ENCODE results near the gene KRTCAP3.

KRTCAP3 gene

DNA sequence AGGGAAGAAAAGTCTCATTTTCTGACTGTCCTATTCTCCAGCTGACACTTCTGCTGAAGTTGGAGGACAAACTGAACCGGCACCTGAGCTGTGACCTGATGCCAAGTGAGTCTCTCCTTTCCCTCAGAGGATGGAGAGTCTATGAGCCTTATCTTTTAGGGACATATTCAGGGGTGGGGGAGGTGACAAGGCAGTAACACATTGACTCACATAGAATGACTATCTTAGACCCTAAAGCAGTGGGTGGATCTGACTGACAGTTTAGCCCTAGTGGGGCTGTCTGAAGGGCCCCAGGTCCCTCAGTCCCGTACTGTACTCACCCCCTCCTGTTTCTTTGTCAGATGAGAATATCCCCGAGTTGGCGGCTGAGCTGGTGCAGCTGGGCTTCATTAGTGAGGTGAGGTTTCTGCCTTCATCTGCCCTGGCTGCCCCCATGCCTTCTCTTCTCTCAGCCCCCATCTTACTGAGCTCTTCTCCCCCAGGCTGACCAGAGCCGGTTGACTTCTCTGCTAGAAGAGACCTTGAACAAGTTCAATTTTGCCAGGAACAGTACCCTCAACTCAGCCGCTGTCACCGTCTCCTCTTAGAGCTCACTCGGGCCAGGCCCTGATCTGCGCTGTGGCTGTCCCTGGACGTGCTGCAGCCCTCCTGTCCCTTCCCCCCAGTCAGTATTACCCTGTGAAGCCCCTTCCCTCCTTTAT, 805 bp upstream of the KRTCAP3 start:
- no peak for DNase-seq

DNA sequence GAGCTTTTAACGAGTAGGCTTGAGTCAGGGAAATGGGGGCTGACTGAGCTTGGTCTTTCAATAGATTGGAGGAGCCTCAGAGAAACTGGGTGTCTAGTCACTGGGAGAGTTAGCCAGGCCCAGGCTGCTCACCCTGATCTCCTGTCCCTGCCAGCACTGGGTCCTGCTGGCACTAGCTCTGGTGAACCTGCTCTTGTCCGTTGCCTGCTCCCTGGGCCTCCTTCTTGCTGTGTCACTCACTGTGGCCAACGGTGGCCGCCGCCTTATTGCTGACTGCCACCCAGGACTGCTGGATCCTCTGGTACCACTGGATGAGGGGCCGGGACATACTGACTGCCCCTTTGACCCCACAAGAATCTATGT, 720 bp downstream of the KRTCAP3 start:
- DNase-seq: no peak

DNA sequence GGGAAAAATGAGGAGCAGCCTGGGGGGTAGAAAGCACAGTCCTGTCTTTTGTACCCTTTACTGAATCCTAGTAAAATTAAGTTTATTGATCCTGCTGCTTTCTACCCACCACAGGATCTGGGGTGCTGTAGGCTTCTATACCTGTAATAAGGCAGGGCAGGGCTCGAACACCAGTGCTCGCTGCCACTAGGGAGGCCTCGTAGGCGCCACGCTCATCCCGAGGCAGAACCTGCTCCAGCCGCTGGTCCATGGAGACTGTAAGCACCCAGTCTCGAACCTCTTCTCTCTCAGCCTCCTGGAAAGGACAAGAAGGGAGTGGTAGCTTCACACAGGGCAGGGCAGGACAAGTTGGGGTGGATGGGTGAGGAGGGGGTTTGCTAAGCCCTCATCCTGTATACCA, 3.0 kb downstream of the KRTCAP3 start:
- DNase-seq: no peak

DNA sequence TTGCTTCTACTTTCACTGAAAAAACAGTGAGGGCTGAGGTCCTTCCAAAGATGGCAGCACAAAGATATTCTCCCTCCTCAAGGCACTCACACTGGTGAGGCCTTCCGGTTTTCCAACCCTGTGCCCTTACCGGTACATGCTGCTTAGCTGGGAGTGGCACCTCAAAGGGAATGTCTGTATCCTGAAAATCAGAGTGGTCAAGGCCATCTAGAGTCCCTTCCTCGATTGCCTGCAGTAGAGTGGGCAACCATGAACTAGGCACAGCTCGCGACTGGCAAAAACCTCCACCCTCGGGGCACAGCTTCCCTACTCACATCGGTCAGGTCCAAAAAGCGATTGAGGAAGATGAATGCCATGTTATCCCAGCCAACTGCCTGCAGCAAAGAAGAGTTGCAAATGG, 3.4 kb downstream of the KRTCAP3 start:
- no peak for DNase-seq

DNA sequence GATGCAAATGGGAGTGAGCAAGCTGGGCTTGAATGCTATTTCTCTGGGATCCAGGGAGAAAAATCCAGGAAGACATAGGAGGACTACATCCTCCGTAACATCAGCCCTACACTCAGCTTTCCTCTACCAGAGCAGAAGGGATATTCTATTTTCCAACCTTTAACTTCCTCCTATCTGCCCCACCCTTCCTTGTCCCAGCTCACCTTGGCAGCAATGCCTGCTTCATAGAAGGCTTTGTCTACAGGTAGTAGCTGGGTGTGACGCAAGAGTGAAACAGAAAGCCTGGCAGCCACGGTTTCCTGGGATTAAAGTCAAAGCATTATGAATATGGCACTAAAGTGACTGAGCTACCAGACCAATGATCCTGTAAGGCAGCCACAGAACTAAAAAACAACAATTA, 3.9 kb downstream of the KRTCAP3 start:
- peak in 1 of 3 experiments; percentile 16 for DNase-seq

DNA sequence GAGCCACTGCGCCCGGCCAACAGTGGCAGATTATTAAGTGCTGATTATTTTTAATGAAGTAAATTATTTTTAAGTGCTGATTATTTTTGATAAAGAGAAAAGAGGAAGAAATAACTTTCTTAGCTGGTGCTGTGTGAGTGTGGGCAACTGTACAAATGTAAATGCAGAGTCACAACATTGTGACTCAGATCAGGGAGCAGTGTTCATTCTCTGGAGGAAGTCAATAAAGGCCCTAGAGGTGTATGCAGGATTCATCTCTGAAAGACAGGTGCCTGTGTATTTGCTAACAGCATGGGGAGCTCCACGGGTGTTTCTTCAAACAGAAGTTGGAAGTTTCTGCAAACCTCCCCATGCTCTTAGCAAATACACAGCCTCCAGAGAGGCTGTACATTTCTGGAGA, 6.2 kb downstream of the KRTCAP3 start:
- DNase-seq: peak in 2 of 3 experiments; percentile 28 to 72

DNA sequence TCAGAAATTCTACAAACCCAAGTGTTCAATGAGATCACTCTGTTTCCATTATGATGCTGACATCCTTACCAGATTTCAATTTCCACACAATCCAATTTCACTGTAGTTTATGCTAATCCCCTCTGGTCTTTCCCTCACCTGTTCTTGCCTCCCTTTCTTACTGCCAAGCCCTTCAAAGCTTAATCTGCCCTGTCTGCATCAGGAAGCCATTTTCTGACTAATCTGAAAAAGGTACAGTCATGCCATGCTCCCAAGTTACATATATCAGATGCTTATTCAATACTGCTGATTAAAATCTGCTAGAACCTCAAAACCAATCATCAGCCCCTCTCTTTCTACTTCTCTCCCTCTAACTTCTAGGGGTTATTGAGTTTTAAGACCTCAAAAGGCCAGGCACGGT, 8.9 kb downstream of the KRTCAP3 start:
- no peak for DNase-seq

DNA sequence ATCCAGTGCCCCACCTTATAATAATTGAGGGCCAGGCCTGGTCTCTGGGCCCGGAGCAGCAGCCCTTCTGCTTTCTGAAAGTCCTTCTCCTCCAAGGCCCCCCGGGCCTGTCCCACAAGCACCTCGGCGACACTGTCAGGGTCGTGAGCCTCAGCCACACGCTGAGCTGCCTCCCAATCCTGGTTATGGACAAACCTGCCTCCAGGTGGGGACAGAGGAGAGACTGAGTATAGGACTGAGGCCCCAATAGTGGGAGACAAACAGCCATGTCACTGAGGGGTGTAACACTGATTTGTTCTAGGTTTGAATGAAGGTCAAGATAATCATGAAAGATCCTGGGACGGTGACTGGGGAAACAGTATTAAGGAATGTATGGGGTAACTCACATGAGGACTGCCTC, 11.8 kb downstream of the KRTCAP3 start:
- DNase-seq: no peak

DNA sequence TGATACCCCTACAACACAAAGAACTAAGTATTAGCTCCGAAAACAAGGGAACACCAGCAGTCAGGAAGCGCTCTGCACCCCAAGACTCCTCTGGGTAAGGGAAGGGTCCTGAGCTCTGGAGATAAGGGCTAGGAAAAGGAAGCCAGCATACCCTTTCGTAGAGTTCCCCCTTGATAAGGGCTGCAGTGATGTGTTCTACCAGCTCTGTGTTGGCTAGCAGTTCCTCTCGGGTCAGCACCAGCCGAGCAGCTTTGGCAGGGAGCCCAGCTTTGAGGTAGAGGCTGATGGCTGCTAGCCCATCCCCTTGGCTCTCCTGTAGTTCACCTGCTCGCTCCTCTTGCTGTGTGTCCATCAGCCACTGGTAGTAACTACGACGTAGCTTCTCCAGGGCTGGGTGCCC, 18.9 kb downstream of the KRTCAP3 start:
- no peak for DNase-seq

DNA sequence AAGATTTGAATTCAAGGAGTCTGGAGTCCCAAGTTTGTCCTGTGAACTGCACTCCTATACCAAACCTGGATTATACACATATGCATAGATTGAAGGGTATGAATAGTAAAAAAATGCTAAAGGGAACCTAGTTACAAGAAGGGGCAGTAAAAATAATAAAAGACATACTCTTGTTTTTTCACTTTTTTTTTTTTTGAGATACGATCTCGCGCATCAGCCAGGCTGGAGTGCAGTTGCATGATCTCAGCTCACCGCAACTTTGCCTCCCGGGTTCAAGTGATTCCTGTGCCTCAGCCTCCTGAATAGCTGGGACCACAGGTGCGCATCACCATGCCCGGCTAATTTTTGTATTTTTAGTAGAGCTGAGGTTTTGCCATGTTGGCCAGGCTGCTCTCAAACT, 22.3 kb downstream of the KRTCAP3 start:
- no peak for DNase-seq

DNA sequence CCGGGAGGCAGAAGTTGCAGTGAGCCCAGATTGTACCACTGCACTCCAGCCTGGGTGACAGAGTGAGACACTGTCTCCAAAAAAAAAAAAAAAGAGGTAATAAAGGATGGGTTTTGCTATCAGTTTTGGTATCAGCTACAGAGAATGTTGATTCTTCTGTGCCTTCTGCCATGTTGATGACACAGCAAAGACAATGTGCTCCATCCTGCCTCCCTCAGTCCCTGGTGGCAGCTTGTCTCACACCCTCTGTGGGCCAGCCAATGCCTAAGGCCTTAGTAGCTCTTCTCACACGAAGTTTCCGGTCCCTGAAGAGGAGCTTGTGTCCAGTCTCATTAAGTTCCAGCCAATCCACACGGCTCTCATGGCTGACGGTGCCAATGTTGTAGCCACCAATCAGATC, 29.8 kb downstream of the KRTCAP3 start:
- DNase-seq: no peak

DNA sequence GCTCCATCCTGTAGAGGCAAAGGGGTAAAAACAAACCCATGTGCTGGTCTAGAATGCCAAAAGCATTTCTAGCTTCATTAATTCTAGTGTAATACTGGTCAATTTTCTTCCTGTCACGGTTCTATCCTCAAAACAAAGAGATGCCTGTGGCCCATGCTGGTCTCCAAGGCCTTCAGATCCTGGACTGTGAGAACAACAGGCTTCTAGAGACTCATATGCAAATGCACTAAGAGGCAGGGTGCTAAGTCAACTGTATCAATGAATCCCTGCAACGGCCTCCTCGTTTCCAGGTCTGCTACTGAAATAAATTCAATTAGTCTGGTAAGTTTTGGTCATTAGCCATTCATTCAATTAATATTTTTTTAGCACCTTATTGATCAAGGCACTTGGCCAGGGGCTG, 43.3 kb downstream of the KRTCAP3 start:
- DNase-seq: no peak

DNA sequence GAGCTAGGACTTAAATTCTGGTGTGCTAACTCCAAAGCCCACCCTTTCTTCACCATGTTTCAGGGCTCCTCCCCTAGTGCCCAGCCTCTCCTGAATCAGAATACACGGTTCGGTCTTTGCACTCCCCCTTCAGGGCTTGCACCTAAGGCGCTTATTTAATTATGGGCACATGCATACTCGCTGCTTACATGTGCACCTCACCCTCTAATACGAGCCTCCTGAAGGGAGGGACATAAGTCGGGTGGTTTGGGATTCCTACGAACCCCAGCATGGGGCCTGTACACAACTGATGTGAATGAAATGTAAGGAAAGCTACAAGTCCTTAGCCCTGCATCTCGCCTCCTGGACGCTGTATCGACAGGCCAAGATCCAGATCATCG, 46.9 kb downstream of the KRTCAP3 start:
- peak in 2 of 3 experiments; percentile 77 to 82 for DNase-seq

DNA sequence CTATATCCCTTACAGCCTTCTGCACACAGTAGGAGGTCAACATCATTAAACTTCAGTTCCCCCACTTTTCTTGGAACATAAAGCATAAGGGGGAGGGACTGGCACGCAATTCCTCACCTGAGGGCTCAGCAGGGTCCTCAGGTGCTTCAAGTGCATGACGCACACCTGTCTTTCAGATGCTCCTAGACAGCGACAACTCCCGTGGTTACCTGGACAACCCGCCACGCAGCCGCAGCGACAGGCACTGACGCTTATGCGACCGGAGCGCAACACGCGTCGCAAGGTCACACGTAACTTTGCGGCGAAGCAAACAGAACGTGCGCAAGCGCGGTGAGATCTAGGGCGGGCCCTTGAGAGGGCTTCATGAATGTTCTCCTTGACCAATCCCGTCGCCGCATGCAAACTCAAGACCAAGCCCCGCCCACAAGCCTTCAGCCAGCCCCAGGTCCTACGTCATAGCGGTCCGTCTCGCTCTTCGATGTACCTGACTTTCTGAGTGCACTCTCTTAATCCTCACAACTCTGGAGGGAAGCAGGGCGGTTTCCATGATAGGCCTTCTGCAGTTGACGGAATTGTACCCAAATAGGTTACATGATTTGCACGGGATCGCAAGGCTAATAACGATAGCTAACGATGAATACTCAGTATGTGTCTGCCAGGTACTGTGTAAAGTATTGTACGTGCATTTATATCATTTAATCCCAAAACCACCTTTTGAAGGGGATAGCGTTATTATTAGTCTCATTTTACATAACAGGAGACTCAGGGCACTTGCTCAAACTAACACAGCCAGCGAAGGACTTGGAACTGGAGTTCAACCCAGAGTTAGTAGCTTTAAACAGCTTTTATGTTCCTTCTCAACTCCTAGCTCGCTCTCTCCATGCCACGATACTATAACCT, 47.6 kb downstream of the KRTCAP3 start, which contains the start of gene IFT172:
TSS of gene IFT172 (minus strand) at position 246 of the 900 bp plus-strand sequence. CDS start at position 156, 90 bp downstream.
- DNase-seq: peak; percentile 100

DNA sequence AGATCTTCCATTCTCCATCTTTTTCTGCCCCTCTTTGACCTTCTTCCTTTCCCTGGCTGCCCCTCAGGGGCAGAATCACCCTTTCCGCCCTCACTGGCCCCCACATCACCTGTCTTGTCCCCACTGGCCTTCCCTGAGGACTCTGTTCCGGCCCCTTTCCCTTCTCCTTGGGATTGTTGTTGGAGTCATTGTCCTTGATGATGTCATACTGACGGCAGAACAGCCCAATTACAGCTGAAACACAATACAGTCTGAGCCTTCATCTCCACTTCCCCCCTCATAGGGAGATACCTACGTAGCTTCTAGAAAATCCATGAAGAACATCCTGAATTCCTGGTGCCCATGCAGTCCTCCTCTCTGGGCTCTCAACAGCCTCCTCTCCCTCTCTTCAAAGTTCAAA, 50.4 kb downstream of the KRTCAP3 start:
- no peak for DNase-seq

DNA sequence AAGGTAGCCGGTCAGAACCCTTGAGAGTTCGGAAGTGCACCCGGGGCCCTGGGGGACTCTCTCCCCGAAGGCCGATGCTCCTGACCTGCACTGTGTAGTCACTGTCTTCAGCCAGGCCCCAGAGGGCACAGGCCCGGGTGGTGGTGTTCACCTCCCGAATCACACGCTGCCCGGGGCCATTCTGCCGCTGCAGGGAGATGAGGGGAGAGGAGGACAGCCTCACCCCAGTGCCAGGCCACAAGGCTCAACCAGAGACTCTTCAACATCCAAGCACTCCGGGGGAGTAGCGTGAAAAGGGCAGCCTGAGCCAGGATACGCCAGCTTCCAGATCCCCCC, 51.7 kb downstream of the KRTCAP3 start:
- no peak for DNase-seq

Data from NCI-H1417 (cell line).